Pancreas (tissue), 10 donors: Measurements from ENCODE around the gene SMARCB1. TPM values are rescaled to one million over a fixed set of nuclear protein-coding genes. Genes with fewer than 3 reads are reported as not detected.

ENCODE experiments used
- ATAC-seq, 4 donors: fragments of 200-7000 bp; cut with Tn5 transposase; one replicate each; pipeline versions ENCODE4 v1.8.0 to v1.9.1; 2020; ENCODE audit warnings: mild to moderate bottlenecking in 4 of 4, moderate library complexity in 4 of 4
- DNase-seq, 6 donors: peaks; one replicate each; pipeline ENCODE4 v3.0.0-alpha.2; 2020
- FAIRE-seq: peaks from 2 replicates; lab custom pipeline; 2012; peaks lifted over from hg19 to GRCh38; lab: Jason Lieb, UNC
- H3K27ac ChIP-seq, 4 donors: fragments of 200-600 bp; sonication (generic); 1 replicate in 3 of 4; 2 replicates in 1 of 4; pipeline versions ENCODE4 v1.5.0 to v1.8.0; 2020
- H3K27me3 ChIP-seq, 4 donors: fragments of 200-600 bp; one replicate each; pipeline ENCODE4 v1.8.0; 2021
- H3K36me3 ChIP-seq, 3 donors: fragments of 200-600 bp; sonication (generic) in 1 of 3; one replicate each; pipeline versions ENCODE4 v1.5.0 to v1.8.0; 2020 to 2021
- H3K4me1 ChIP-seq, 3 donors: fragments of 200-600 bp; one replicate each; pipeline ENCODE4 v1.8.0; 2021
- H3K4me3 ChIP-seq, 4 donors: fragments of 200-600 bp; sonication (generic) in 2 of 4; one replicate each; pipeline versions ENCODE4 v1.5.0 to v1.8.0; 2020 to 2021
- H3K9me3 ChIP-seq, 4 donors: fragments of 200-600 bp; one replicate each; pipeline ENCODE4 v1.8.0; 2021
- WGBS, 2 donors: extraction: QIAGEN DNeasy Blood & Tissue Kit; methylation state at CpG; one replicate each; pipeline ENCODE4 v1.1.7; 2013; 5-methylcytosine and 5-hydroxymethylcytosine counted together
- intact Hi-C, 3 donors: fragments of 100-400 bp; cut with DNase I; formaldehyde crosslinking; loops; one replicate each; pipeline versions ENCODE4 v1.11.1 to v1.14.2; 2022
- polyA plus RNA-seq, 2 donors: library from polyadenylated mRNA; stranded (reverse); fragments of 200-250 nt; gene quantifications; one replicate each; pipeline ENCODE4 v1.2.3, GENCODE V29; 2013
- total RNA-seq, 6 donors: library from RNA; stranded (reverse); fragmentation: NEBNext Ultra II Directional in 4 of 6; extraction: Animal tissue kit (Norgen Biotek cat#: 25700) in 4 of 6; gene quantifications; one replicate each; pipeline versions ENCODE4 v1.2.1 to v1.2.4, GENCODE V29; 2021 to 2023
- TF ChIP-seq, protein P1 (sequence below), 4 donors: fragments of 200-600 bp; sonication (generic) in 3 of 4; IDR thresholded peaks; one replicate each; pipeline versions ENCODE4 v1.5.0 to v1.8.0; 2021; ENCODE audit warnings: antibody characterized with exemption in 4 of 4
- donor health status: healthy with polysubstance abuse.
- donor health status: DM: no; HTN: no; CAD: no; lungs with moderate emphysema.
- donor health status: DM: no; HTN: no; CAD: no.
- donor health status: control.
- donor health status: control.
- donor health status: Bipolar disorder and iron deficiency.
- donor health status: DM: yes; HTN: yes; CAD: no.
- donor health status: DM: no; HTN: no; CAD: no.
- donor health status: DM: no; HTN: no; CAD: no.
- donor health status: DM: yes; HTN: yes; CAD: no.

SMARCB1 gene
- total and polyA plus RNA-seq, 8 donors: 25.2 to 37.1 (median 30.4) TPM

DNA sequence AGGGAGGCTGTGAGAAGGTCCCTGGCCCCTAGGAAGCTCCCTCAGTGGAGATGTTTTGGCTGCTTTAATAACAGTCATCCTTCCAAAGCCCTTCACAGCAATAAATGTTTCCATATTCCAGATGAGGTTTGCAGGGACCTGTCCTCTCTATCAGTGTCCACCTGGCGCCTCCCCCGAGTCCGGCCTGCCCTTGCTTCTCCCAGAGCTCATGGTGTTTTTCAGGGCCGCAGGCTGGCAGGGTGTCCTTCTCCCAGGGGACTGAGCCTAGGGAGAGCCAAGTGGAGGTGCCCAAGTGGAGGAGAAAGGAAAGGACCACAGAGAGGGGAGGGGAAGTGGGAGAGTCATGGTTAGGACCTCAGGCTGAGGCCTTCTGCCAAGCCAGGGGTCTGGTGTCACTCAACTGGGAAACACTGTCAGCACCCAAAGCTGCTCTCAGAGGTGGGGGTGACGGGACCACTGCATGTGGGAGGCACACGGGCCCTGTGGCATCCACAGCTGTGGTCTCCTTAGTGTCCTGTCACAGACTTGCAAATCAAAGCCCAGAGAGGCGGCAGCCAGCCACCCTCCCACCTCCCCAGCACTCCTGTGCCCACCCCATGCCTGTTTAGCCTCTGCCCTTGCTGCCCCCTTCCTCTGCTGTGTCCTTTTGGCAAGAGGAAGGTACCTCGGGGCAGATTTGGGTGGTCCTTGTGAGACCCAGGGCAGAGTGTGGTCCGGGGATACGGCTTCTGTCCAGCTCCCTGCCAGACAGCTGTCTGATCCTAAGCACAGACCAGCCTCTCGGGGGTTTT lies 45.7 kb downstream of the SMARCB1 start:
- no peak overlapping the region for H3K27ac ChIP-seq
- TF ChIP-seq, protein P1, sequence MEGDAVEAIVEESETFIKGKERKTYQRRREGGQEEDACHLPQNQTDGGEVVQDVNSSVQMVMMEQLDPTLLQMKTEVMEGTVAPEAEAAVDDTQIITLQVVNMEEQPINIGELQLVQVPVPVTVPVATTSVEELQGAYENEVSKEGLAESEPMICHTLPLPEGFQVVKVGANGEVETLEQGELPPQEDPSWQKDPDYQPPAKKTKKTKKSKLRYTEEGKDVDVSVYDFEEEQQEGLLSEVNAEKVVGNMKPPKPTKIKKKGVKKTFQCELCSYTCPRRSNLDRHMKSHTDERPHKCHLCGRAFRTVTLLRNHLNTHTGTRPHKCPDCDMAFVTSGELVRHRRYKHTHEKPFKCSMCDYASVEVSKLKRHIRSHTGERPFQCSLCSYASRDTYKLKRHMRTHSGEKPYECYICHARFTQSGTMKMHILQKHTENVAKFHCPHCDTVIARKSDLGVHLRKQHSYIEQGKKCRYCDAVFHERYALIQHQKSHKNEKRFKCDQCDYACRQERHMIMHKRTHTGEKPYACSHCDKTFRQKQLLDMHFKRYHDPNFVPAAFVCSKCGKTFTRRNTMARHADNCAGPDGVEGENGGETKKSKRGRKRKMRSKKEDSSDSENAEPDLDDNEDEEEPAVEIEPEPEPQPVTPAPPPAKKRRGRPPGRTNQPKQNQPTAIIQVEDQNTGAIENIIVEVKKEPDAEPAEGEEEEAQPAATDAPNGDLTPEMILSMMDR (IDR thresholded peaks at IDR 0.05): no peak
- no peak for ATAC-seq
- peaks cover 0 to 13% (median 13%) of the 10 kb centered on the region in 3 donors for H3K4me1 ChIP-seq
- no peaks in the 10 kb centered on the region for H3K9me3 ChIP-seq
- 72 to 85% methylated on average over 11 of the region's 11 CpGs for WGBS, 2 donors
- DNase-seq: peak in 2 of 6 donors; percentile 46 to 51
- no peak overlapping the region for H3K4me3 ChIP-seq
- intact Hi-C loops: no loop called here
- FAIRE-seq: no peak
- H3K36me3 ChIP-seq: peaks cover 0 to 28% (median 3%) of the 10 kb centered on the region in 3 donors
- no peaks in the 10 kb centered on the region for H3K27me3 ChIP-seq

- Histone ChIP-seq H3K9me3 (no peaks in the 10 kb centered on the region), H3K4me3 (no peak overlapping the region), H3K27me3 (no peaks in the 10 kb centered on the region), H3K4me1 (peaks cover 0 to 13% (median 13%) of the 10 kb centered on the region in 3 donors), H3K27ac (no peak overlapping the region), H3K36me3 (peaks cover 0 to 25% (median 3%) of the 10 kb centered on the region in 3 donors)
- 86 to 93% methylated on average over 16 of the region's 16 CpGs for WGBS, 2 donors
- no peak for FAIRE-seq
- intact Hi-C loops: no loop called here
- DNase-seq: peak in 2 of 6 donors; percentile 44 to 48
- TF ChIP-seq, protein P1 (IDR thresholded peaks at IDR 0.05): no peak
- ATAC-seq: no peak
These were observed 46.4 kb downstream of the SMARCB1 start for GRCh38 chr22:23833017-23833751.

- intact Hi-C loops: no loop called here
- peaks cover 0 to 25% (median 3%) of the 10 kb centered on the region in 3 donors for H3K36me3 ChIP-seq
- ATAC-seq: no peak
- H3K4me1 ChIP-seq: peaks cover 0 to 13% (median 13%) of the 10 kb centered on the region in 3 donors
- DNase-seq: peak in 2 of 6 donors; percentile 60 to 68
- no peaks in the 10 kb centered on the region for H3K27me3 ChIP-seq
- 75 to 78% methylated on average over 13 of the region's 13 CpGs for WGBS, 2 donors
- no peak overlapping the region for H3K4me3 ChIP-seq
- no peak for FAIRE-seq
- TF ChIP-seq, protein P1 (IDR thresholded peaks at IDR 0.05): no peak
- no peaks in the 10 kb centered on the region for H3K9me3 ChIP-seq
- H3K27ac ChIP-seq: no peak overlapping the region
These were observed 47.1 kb downstream of the SMARCB1 start for GRCh38 chr22:23833911-23834317.

GRCh38 chr22:23834406-23834792 lies 47.6 kb downstream of the SMARCB1 start:
- Histone ChIP-seq H3K4me1 (peaks cover 0 to 13% (median 13%) of the 10 kb centered on the region in 3 donors), H3K27me3 (no peaks in the 10 kb centered on the region), H3K9me3 (no peaks in the 10 kb centered on the region), H3K4me3 (no peak overlapping the region), H3K27ac (peak overlapping the region; percentile 20 to 59 (median 40)), H3K36me3 (peaks cover 0 to 25% (median 3%) of the 10 kb centered on the region in 3 donors)
- WGBS, 2 donors: 84 to 97% methylated on average over 3 of the region's 3 CpGs
- FAIRE-seq (no peak), DNase-seq (no peak), ATAC-seq (no peak)
- TF ChIP-seq, protein P1 (IDR thresholded peaks at IDR 0.05): no peak
- intact Hi-C loops: no loop called here
